ENCODE data around the gene FAM24A. TPM values are rescaled to one million over a fixed set of nuclear protein-coding genes. Genes with fewer than 3 reads are reported as not detected.

The FAM24A gene
- total RNA-seq, 1 experiment from 2014 or later, result not detected

- Histone ChIP-seq H3K36me3 (ENCODE audit: low read depth) (no peaks in the 10 kb centered on the region), H3K9me3 (ENCODE audit: insufficient read depth, low read depth) (no peaks in the 10 kb centered on the region), H3F3A (ENCODE audit: insufficient read depth, low read depth) (no peaks in the 10 kb centered on the region), H3K27me3 (ENCODE audit: insufficient read depth, low read depth) (peaks cover 14% of the 10 kb centered on the region), H3K4me3 (no peak overlapping the region), H3K27ac (no peak overlapping the region), H3K9me2 (ENCODE audit: insufficient read depth) (no peaks in the 10 kb centered on the region), H3K4me1 (replicated peaks; ENCODE audit: insufficient read depth) (no peaks in the 10 kb centered on the region), H2AFZ (no peak overlapping the region), H4K20me1 (ENCODE audit: insufficient read depth) (no peaks in the 10 kb centered on the region), H3K4me2 (no peak overlapping the region), H3K79me2 (ENCODE audit: low read depth) (no peaks in the 10 kb centered on the region)
- TF ChIP-seq EZH2 (IDR thresholded peaks at IDR 0.05; ENCODE audit: low read depth), result no peak
- TF ChIP-seq, protein P1, sequence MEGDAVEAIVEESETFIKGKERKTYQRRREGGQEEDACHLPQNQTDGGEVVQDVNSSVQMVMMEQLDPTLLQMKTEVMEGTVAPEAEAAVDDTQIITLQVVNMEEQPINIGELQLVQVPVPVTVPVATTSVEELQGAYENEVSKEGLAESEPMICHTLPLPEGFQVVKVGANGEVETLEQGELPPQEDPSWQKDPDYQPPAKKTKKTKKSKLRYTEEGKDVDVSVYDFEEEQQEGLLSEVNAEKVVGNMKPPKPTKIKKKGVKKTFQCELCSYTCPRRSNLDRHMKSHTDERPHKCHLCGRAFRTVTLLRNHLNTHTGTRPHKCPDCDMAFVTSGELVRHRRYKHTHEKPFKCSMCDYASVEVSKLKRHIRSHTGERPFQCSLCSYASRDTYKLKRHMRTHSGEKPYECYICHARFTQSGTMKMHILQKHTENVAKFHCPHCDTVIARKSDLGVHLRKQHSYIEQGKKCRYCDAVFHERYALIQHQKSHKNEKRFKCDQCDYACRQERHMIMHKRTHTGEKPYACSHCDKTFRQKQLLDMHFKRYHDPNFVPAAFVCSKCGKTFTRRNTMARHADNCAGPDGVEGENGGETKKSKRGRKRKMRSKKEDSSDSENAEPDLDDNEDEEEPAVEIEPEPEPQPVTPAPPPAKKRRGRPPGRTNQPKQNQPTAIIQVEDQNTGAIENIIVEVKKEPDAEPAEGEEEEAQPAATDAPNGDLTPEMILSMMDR (conservative IDR thresholded peaks at IDR 0.05), result no peak
- DNase-seq, result peak in 1 of 2 experiments; percentile 52
- intact Hi-C loops (cut with micrococcal nuclease; ENCODE audit: unreplicated experiment), result no loop called here
- BruUV-seq (replicated peaks), result no TSS peak
- ChIA-PET CTCF (no interaction called here), POLR2A (ENCODE audit: unreplicated experiment) (no interaction called here)
Measured at GRCh38 chr10:122911889-122912484, 1.6 kb downstream of the FAM24A start.

DNA sequence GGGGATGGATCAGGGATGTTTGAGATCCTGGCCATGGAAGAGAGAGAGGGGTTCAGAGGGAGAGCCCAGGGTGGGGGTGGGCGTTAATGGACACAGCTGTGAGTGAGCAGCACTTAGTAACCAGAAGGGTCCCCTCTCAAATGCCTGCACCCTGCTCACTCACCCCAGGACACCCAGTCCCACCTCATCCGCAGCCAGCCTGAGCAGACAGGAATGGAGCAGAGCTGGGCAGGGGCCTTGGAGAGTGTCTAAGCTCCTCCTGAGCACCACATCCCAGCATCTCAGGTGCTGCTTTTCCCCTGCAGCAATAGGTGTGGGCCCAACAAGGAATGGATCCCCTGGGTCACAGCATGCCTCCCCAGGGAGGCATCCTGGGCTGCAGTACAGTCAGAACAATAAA lies 5.3 kb downstream of the FAM24A start:
- Histone ChIP-seq H3F3A (ENCODE audit: insufficient read depth, low read depth) (no peaks in the 10 kb centered on the region), H4K20me1 (ENCODE audit: insufficient read depth) (no peaks in the 10 kb centered on the region), H3K36me3 (ENCODE audit: low read depth) (no peaks in the 10 kb centered on the region), H3K4me1 (replicated peaks; ENCODE audit: insufficient read depth) (no peaks in the 10 kb centered on the region), H3K9me2 (ENCODE audit: insufficient read depth) (no peaks in the 10 kb centered on the region), H3K4me2 (no peak overlapping the region), H3K27me3 (ENCODE audit: insufficient read depth, low read depth) (peaks cover 9% of the 10 kb centered on the region; the same call in 1 of the 2 replicates), H3K27ac (no peak overlapping the region), H3K9me3 (ENCODE audit: insufficient read depth, low read depth) (no peaks in the 10 kb centered on the region), H3K4me3 (no peak overlapping the region), H3K79me2 (ENCODE audit: low read depth) (no peaks in the 10 kb centered on the region), H2AFZ (no peak overlapping the region)
- DNase-seq, result no peak
- no TSS peak for BruUV-seq (replicated peaks)
- ChIA-PET POLR2A (ENCODE audit: unreplicated experiment) (no interaction called here), CTCF (no interaction called here)
- intact Hi-C loops (cut with micrococcal nuclease; ENCODE audit: unreplicated experiment), result no loop called here
- TF ChIP-seq, protein P1 (conservative IDR thresholded peaks at IDR 0.05), result no peak
- TF ChIP-seq EZH2 (IDR thresholded peaks at IDR 0.05; ENCODE audit: low read depth), result no peak

GRCh38 chr10:122930140-122930539 lies 19.7 kb downstream of the FAM24A start:
- no peaks in the 10 kb centered on the region for H3F3A ChIP-seq (ENCODE audit: insufficient read depth, low read depth)
- POLR2A ChIA-PET (ENCODE audit: unreplicated experiment), result no interaction called here
- no peaks in the 10 kb centered on the region for H3K36me3 ChIP-seq (ENCODE audit: low read depth)
- no TSS peak for BruUV-seq (replicated peaks)
- no peaks in the 10 kb centered on the region for H3K79me2 ChIP-seq (ENCODE audit: low read depth)
- intact Hi-C loops (cut with micrococcal nuclease; ENCODE audit: unreplicated experiment), result loop anchor here (10.0 kb wide), 1 partner anchor 45 kb away; no protein-coding TSS in a partner anchor
- no peak overlapping the region for H3K4me3 ChIP-seq
- no peaks in the 10 kb centered on the region for H3K27me3 ChIP-seq (ENCODE audit: insufficient read depth, low read depth)
- no peak overlapping the region for H3K27ac ChIP-seq
- no peaks in the 10 kb centered on the region for H3K9me2 ChIP-seq (ENCODE audit: insufficient read depth)
- DNase-seq, result no peak
- CTCF ChIA-PET, result no interaction called here
- TF ChIP-seq, protein P1 (conservative IDR thresholded peaks at IDR 0.05), result no peak
- no peak for TF ChIP-seq EZH2 (IDR thresholded peaks at IDR 0.05; ENCODE audit: low read depth)
- no peak overlapping the region for H3K4me2 ChIP-seq
- H2AFZ ChIP-seq, result no peak overlapping the region
- H3K4me1 ChIP-seq (replicated peaks; ENCODE audit: insufficient read depth), result no peaks in the 10 kb centered on the region
- H4K20me1 ChIP-seq (ENCODE audit: insufficient read depth), result no peaks in the 10 kb centered on the region
- no peaks in the 10 kb centered on the region for H3K9me3 ChIP-seq (ENCODE audit: insufficient read depth, low read depth)

All from PC-9 (cell line).